ENCODE measurements around the gene PPP5C.

- TF ChIP-seq, protein P1, sequence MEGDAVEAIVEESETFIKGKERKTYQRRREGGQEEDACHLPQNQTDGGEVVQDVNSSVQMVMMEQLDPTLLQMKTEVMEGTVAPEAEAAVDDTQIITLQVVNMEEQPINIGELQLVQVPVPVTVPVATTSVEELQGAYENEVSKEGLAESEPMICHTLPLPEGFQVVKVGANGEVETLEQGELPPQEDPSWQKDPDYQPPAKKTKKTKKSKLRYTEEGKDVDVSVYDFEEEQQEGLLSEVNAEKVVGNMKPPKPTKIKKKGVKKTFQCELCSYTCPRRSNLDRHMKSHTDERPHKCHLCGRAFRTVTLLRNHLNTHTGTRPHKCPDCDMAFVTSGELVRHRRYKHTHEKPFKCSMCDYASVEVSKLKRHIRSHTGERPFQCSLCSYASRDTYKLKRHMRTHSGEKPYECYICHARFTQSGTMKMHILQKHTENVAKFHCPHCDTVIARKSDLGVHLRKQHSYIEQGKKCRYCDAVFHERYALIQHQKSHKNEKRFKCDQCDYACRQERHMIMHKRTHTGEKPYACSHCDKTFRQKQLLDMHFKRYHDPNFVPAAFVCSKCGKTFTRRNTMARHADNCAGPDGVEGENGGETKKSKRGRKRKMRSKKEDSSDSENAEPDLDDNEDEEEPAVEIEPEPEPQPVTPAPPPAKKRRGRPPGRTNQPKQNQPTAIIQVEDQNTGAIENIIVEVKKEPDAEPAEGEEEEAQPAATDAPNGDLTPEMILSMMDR (IDR thresholded peaks at IDR 0.05) = no peak
- TF ChIP-seq POLR2A (IDR thresholded peaks at IDR 0.05) = no peak
Measured at GRCh38 chr19:46368116-46368515, 21.2 kb downstream of the PPP5C start.

Data from heart left ventricle (tissue), 13 donors.